ENCODE results near the gene RBM33.

DNA sequence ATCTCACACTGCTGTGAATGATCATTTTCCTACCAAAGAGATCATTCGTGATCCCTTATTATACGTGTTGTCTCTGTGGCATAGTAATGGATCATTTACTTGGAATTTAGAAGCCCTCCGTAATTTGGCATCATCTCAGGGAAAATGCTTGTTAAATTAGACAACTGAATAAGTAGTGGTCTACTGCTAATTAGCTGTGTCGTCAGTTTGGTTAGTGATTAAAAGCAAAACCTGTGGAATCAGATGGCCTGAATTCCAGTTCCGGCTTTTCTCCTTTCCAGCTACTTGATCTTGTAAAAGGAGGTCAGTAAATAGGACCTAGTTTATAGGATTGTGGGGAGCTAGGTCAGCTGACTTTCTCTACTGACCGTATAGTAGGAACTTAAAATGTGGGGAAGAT is 65.6 kb downstream of the RBM33 start:
- TF ChIP-seq POLR2A (IDR thresholded peaks at IDR 0.05; ENCODE audit: low read depth, low read length) (no peak), CTCF (conservative IDR thresholded peaks at IDR 0.05; ENCODE audit: low read depth, low read length) (no peak), SMC3 (IDR thresholded peaks at IDR 0.05; ENCODE audit: low read depth, low read length) (no peak), RFX5 (IDR thresholded peaks at IDR 0.05; ENCODE audit: low read depth, low read length) (no peak), CEBPB (IDR thresholded peaks at IDR 0.05; ENCODE audit: low read depth, low read length) (no peak), USF2 (IDR thresholded peaks at IDR 0.05; ENCODE audit: low read depth, low read length) (no peak), RCOR1 (IDR thresholded peaks at IDR 0.05; ENCODE audit: insufficient replicate concordance, low read length) (no peak), MXI1 (IDR thresholded peaks at IDR 0.05; ENCODE audit: borderline replicate concordance, low read depth, low read length) (no peak)
